NCI-H2196 (cell line): ENCODE results near the gene APOBEC3B.
"Not testable (repeated sequence)": the region's sequence is repeated elsewhere in the genome, so short reads cannot be mapped to it uniquely, and the experiment has no call there.

Experiments used
- DNase-seq: peaks from one replicate; lab custom pipeline; 2025; ENCODE audit not compliant: unreplicated experiment; lab: John Stamatoyannopoulos, UW

APOBEC3B gene

DNA sequence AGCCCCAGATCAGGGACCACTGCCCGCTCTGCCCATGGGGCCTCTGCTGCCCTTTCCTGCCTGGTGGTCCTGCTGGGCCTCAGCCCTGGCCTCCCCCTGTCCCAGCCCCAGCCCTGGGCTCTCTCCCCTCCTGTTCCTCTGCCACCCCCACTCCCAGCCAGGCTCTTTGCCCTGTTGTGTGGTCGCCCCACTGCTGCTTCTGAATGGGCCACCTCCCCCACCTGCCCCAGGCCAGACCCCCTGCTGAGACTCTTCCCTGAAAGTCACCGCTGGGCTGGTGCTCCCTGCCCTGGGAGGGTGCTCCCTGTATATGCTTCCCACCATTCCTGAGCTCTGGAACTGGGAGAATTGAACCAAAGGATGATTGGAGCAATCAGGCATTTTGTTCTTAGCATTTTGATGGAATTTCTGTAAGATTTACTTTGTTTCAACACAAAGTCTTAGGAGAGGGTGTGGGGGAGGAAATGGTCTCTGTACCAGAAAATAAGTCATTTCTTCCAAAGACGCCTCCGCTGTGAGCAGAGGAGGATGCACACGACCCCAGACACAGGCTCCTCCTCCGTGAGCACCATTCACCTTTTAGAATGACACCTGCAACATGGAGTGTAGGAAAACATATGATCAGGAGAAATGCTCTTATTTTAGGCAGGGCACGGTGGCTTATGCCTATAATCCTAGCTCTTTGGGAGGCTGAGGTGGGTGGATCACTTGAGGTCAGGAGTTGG, 5.2 kb downstream of the APOBEC3B start:
- no peak for DNase-seq

DNA sequence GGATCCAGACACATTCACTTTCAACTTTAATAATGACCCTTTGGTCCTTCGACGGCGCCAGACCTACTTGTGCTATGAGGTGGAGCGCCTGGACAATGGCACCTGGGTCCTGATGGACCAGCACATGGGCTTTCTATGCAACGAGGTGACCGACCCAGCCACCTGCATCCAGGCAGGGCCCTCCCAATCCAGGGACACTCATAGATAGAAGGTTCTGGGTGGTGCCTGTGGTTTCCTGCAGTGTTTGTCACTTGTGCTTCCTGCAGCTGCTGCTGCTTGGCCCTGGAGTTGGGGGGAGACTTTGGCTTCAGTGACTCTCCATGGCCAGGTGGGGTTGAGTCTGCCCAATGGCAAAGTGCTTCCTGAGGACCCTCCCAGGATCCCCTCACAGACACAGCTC, 7.3 kb downstream of the APOBEC3B start:
- DNase-seq: no peak

DNA sequence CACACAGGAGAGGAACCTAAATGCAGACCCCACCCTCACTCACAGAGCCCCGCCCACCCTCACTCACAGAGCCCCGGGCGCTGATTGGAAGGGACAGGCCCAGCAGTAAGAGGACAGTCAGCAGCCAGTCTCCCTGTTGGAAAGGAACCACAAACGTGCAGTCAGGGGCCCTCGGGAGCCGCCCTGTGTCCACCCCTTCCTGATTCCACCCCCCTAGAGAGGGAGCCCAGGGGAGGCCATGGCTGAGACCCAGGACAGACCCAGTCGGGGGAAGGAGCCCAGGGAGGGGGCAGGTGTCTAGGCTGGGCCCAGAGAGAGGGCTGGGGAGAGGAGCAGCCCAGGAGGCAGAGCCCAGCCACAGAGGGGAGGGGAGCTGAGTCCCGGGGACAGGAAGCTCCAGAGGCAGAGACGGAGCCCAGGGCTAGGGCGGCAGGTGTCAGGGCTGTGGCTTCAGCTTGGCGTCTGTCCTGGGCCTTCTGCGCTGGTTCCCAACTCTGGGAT, 10.8 kb downstream of the APOBEC3B start:
- DNase-seq: peak; percentile 58

DNA sequence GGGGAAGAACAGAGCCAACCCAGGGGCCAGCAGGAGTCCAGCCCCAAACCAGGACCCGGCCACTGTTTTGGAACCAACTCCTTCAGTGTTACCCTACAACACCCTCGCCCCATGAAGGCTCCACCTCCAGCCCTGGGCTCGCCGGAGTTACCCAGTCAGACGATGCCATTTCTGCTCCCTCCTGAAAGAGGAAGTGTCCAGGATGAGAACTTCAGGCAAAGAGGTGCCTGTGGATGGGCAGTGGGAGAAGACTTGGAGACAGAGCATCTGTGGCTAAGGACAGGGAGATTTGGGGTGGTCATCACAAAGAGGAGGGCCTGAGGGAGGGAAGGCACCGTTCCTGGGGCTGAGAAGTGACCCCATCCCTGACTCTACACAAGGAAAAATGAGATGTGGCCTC, 14.0 kb downstream of the APOBEC3B start:
- DNase-seq: no peak

DNA sequence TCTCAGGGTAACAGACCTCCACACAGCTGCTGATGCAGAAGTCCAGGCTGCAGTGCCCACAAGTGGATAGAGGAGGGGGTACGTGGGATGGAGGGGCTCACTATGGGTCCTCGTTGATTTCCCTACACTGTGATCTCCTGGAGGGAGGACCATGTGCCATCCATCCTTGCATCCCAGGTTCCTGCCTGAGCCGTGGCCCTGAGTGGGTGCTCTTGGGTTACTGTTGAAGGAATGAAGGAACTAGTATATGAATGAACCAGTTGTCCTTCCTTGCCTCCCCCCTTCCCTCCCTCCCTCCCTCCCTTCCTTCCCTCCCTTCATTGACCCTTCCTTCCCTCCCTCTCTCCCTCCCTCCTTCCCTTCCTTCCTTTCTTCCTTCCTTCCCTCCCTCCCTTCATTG, 15.4 kb downstream of the APOBEC3B start:
- no peak for DNase-seq

DNA sequence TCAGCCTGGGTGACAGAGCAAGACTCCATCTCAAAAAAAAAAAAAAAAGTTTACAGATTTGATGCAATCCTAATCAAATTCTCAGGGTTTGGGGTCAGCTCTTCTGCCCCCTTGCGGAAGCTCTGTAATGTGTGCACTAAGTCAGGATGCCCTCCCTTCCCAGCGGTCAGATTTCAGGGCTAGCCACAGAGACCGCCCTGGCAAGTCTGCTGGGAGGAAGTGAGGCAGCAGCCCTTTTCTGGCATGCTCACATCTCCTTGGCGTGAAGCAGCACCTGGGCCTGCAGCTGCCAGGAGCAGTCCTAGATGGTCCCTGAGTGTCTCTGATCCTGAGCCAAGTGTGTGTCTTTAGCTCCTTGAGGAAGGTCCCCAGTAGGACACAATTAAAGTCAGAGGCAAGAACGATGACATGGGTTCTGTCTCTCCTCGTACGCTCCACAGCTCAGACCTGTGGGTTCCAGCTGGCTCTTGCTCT, 21.1 kb downstream of the APOBEC3B start:
- peak; percentile 77 for DNase-seq

DNA sequence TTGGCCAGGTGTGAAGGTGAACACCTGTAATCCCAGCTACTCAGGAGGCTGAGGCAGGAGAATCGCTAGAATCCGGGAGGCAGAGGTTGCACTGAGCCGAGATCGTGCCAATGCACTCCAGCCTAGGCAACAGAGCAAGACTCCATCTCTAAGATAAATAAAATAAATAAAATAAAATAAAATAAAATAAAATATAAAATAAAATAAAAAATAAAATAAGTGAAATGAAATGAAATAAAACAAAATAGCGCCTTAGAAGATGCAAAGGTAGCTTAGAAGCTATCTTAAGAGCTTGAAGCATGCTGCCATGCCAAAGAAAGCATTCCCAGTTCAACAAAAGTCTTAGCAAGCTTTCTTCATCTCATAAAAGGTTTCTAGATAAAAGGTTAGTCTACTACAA, 25.0 kb downstream of the APOBEC3B start:
- no peak for DNase-seq

DNA sequence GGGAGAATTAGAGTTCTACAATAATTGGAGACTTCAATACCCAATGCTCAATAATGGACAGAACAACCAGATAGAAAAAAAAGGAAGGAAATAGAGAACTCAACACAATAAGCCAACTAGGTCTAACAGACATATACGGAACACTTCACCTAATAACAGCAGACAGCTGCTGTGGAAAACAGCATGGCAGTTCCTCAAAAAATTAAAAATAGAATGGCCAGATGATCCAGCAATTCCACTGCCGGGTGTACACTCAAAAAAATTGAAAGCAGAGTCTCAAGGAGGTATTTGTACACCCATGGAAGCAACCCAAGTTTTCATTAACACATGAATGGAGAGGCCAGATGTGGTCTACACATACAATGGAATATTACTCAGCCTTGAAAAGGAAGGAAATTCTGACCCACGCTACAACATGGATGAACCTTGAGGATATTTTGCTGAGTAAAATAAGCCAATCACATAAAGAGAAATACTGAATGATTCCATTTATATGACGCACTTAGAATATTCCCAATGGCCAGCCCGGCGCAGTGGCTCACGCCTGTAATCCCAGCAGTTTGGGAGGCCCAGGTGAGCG, 26.2 kb downstream of the APOBEC3B start:
- not testable (repeated sequence) for DNase-seq

DNA sequence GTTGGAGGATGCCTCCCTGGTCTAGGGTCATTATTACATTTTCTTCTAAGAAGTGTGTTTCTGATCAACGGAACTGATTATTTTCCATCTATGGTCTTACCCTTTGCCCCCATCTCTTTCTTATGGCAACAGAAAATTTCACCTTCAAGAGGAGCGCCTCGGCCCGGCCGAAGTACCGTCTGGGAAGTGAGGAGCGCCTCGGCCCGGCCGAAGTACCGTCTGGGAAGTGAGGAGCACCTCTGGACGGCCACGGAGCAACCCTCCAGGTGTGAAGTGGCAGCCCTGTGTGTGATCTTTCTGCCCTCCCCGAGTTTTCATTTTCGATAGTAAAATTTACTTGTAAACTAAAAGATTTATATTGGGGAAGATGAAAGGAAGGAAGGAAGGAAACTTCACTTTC, 28.8 kb downstream of the APOBEC3B start:
- no peak for DNase-seq

DNA sequence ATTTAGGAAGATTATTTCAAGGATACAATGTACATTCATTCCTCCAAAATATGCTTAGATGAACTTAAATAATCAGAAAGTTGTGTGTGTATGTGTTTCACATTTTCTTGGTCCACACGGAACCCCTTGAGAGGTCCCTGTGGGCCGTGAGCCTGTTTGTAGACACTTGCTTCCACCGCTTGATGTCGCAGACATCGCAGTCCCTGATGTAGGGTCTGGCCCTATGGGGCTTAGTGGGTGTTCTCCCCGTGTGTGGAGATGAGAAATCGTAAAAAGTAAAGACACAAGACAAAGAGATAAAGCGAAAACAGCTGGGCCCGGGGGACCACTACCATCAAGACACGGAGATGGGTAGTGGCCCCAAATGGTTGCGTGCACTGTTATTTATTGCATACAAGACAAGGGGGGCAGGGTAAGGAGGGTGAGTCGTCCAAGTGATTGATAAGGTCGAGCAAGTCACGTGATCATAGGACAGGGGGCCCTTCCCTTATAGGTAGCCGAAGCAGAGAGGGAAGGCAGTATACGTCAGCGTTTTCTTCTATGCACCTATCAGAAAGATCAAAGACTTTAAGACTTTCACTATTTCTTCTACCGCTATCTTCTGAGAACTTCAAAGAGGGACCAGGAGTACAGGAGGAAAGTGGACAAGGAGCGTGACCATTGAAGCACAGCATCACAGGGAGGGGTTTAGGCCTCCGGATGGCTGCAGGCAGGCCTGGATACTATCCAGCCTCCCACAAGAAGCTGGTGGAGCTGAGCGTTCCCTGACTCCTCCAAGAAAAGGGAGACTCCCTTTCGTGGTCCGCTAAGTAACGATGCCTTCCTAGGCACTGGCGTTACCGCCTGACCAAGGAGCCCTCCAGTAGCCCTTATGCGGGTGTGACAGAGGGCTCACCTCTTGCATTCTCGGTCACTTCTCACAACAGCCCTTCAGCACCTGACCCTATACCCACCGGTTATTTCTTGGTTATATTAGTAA, 30.7 kb downstream of the APOBEC3B start:
- no peak for DNase-seq

DNA sequence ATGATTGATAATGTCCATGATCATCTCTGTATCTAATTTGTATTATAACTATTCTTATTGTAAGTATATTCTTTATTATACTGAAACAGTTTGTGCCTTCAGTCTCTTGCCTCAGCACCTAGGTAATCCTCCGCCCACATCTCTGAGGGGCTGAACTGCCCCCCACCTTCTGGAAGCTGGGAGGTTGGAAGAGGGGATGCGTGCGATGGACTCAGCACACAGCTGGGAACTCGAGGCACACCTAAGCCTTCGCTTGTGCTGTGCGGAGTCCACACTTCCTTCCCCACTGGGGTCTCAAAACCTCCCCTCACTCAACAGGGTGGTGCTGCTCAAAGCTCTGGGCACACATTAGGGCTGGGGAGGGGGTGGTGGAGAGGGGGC, 31.4 kb downstream of the APOBEC3B start:
- DNase-seq: not testable (repeated sequence)

DNA sequence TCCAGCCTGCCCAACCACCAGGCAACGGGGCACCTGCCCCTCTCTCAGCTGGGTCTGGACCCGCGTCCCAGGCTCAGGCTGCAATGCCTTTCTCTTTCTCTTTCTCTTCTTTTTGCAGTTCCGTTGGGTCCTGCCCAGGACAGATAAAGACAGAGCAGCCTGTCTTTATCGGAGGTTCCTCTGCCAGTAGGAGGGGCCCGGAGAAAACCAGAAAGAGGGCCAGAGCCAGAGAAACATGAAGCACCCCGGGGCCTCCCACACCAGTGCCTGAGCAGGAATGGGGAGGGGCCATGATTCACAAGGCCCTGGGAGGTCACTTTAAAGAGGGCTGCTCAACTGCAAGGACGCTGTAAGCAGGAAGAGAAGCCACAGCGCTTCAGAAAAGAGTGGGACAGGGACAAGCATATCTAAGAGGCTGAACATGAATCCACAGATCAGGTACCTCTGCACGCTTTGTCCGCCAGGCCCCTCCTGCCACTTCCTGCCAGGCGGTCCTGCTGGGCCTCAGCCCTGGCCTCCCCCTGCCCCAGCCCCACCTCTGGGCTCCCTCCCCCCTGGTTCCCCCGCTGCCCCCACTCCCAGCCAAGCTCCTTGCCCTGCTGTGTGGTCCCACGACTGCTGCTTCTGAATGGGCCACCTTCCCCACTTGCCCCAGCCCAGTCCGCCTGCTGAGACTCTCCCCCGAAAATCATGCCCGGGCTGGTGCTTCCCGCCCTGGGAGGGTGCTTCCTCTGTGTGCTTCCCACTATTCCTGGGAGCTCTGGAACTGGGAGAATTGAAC, 32.0 kb downstream of the APOBEC3B start, which contains the start of gene APOBEC3C:
APOBEC3C (plus strand) TSS at position 316 of the 781 bp plus-strand sequence; CDS start at position 422, 106 bp downstream.
- DNase-seq: peak; percentile 17

DNA sequence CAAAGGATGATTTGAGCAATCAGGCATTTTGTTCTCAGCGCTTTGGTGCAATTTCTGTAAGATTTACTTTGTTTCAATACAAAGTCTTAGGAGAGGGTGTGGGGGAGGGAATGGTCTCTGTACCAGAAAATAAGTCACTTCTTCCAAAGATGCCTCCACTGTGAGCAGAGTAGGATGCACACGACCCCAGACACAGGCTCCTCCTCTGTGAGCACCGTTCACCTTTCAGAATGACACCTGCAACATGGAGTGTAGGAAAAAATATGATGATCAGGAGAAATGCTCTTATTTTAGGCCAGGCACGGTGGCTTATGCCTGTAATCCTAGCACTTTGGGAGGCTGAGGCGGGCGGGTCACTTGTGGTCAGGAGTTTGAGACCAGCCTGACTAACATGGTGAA, 32.6 kb downstream of the APOBEC3B start:
- not testable (repeated sequence) for DNase-seq

DNA sequence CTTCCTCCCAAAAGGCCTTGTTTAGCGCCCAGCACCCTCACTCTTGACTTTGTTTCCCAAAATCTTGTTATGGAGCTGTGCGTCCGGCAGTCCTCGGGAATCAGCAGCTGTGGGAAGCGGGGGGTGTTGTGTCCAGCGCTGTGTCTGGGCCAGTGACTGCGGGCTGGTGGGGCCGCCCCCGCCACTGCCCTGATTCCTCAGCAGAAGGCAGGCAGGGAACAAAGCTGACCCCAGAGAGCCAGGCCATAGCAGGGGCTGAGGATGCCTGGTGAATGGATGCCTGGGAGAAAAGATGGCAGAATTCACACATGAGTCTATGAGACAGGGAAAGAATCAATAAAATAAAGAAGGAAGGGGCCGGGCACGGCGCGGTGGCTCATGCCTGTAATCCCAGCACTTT, 34.4 kb downstream of the APOBEC3B start:
- no peak for DNase-seq

DNA sequence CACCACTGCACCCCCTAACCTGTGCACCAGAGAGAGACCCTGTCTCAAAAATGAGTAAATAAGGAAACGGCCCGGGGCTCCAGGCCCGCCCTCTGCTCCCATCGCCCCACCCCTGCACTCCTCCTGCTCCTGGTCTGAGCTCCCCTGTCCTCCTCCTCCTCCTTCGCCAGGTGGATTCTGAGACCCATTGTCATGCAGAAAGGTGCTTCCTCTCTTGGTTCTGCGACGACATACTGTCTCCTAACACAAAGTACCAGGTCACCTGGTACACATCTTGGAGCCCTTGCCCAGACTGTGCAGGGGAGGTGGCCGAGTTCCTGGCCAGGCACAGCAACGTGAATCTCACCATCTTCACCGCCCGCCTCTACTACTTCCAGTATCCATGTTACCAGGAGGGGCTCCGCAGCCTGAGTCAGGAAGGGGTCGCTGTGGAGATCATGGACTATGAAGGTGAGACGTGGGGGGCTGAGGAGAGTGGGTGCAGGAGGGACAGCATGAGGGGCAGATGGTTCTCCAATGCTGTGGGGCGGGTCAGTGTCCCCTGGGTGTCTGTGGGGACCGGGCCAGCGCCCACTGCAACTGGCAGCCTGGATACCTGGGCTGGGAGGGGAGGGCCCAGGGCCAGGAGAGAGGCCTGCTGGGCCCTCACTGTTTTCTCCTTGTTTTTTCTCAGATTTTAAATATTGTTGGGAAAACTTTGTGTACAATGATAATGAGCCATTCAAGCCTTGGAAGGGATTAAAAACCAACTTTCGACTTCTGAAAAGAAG, 35.6 kb downstream of the APOBEC3B start:
- no peak for DNase-seq

DNA sequence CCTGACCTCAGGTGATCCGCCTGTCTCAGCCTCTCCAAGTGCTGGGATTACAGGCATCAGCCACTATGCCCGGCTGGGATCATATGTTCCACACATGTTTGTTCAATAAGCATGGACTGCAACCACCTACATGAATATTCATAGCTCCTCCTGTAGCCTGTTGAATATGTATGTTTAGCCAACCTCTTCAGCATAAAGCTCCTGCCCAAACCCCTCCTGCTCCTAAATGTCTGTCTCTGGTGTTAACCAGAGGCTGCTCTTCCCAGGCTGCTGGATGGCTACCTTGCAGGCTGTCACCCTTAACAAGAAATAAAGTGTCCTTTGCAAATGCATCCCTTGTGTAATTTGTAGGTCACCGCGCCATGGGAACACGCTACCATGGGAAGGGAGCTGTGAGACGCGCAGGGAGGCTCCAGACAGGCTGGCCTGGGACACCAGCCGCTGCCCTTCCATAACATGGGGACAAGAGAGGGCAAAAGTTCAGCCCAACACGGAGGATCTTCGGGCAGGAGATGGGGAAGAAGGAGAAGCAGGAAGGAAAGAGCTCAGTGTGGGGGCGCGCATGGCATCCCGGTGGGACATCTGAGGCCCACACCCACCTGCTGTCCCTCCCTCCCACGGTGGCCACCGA, 38.0 kb downstream of the APOBEC3B start:
- not testable (repeated sequence) for DNase-seq

DNA sequence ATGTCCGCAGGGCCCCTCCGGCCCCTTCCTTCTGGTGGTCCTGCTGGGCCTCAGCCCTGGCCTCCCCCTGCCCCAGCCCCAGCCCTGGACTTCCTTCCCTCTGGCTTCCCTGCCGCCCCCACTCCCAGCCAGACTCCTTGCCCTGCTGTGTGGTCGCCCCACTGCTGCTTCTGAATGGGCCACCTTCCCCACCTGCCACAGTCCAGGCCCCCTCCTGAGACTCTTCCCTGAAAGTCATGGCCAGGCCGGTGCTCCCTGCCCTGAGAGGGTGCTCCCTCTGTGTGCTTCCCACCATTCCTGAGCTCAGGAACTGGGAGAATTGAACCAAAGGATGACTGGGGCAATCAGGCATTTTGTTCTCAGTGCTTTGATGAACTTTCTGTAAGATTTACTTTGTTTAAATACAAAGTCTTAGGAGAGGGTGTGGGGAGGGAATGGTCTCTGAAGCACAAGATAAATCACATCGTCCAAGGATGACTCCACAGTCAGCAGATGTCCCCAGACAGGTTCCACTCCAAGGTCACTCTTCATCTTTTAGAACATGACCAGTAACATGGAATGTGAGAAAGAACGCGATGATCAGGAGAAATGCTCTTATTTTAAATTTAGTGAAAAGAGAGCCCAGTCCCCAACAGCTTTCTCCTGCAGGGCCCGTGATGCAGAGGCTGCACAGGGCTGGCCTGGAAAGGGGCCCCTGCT, 39.6 kb downstream of the APOBEC3B start:
- DNase-seq: no peak

DNA sequence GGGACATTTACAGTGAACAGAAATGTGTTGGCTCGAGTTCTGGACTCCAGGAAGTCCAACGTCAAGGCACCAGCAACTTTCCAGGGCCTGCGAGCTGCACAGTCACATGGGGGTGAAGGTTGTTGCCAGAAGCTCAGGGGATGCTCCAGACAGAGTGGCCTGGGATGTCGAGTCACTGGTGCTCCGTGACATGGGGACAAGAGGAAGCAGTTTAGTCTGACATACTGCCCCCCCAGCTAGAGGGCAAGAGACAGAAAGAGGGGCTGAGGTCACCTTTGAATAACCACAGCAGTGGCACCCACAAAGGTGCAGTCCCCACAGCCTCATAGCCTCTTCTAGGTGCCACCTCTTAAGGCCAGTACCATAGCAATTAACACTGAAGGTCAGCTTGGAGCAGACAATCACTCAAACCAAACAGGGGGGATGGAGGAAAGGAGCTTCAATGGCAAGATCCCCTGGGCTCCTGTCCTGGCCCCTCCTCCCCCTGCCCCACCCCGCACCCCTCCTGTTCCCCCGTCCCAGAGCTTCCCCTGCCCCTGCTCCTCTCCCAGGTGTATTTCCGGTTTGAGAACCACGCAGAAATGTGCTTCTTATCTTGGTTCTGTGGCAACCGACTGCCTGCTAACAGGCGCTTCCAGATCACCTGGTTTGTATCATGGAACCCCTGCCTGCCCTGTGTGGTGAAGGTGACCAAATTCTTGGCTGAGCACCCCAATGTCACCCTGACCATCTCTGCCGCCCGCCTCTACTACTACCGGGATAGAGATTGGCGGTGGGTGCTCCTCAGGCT, 42.6 kb downstream of the APOBEC3B start:
- no peak for DNase-seq
